SHP77 treated with DMSO at 0.1 percent for 48 hours (cell line): Measurements from ENCODE around the gene PTPRQ.

Experiments used
- DNase-seq: peaks from one replicate; lab custom pipeline; 2025; lab: John Stamatoyannopoulos, UW

PTPRQ gene

DNA sequence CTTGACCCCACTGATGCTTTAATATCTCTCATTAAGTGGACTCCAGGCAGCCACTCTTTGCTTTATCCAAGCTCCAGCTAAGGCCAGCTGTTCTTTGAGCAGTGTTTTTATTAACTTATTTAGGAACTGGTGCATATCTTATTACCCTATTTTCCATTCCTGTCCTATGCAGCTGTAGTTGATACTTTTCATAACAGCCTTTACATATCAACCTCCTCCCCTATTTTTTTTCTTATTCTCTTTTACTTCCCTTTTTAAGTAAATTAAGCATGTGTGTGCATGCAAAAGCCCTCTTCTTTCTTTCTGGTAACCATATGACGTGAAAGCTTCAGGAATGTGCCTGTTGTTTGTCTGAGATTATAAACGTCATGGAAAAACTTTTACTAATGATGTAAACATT lies 121.2 kb downstream of the PTPRQ start:
- DNase-seq = no peak

DNA sequence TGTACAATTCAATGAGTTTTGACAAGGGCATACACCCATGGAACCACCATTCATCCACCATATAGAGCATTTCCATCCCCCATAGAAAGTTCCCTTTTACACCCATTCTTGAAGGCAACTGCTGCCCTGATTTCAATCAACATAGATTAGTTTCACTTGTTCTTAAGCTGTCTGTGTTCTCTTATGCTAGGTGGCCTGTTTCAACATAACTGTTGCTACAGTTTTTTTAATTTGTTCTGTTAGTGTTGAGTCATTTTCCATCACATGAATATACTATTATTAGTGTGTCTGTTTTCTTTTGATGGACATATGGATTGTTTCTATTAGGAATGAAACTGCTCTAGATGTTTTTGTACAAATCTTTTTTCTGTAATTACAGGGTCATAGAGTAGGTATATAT lies 123.4 kb downstream of the PTPRQ start:
- DNase-seq = no peak

DNA sequence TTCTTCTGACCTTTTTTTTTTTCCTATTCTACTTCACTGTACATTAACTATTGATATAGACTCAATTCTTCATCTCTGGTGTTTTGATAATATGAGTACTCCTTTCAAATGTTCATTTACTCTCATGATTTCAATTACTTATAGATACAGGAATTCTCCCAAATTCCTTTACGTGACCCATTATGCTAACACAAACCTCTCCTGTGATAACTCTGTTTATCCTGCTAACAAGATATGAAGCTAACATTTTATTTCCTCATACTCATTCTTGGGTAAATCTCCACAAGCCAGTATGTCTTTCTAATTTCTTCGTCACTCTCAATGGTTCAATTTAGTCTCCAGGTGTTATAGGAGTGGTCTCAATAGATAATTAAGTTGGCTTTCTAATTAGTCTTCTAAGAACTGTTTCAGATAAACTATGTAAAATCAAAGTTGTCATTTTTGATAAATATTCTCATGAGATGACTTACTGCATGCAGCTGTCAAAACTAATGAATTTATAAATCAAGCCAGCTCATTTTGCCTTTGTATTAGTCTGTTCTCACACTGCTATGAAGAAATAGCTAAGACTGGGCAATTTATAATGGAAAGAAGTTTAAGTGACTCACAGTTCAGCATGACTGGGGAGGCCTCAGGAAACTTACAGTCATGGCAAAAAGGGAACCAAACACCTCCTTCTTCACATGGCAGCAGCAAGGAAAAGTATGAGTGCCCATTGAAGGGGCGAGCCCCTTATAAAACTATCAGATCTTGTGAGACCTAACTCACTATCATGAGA lies 132.8 kb downstream of the PTPRQ start:
- no peak for DNase-seq

DNA sequence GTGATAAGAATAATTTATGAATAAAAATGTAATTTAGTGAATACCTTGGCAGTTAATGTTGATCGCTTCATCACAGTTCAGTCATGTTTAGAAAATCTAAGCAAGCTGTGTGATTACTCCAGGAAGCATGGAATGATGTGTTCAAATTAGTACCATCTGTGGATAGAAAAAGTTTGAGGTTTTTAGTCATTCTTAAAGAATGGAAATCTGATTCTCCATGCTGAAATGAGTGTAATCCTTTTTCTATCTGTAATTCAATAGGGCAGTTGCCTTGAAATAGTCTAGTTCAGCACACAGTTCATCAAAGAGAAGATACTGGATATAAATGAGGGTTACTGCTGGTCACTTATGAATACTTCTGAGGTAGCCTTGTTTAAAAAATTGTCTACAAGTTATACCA lies 136.2 kb downstream of the PTPRQ start:
- no peak for DNase-seq

- DNase-seq = no peak
These were observed 137.7 kb downstream of the PTPRQ start for GRCh38 chr12:80581783-80582182.

- no peak for DNase-seq
These were observed 138.4 kb downstream of the PTPRQ start for GRCh38 chr12:80582431-80582830.

GRCh38 chr12:80589077-80589476 lies 145.0 kb downstream of the PTPRQ start:
- no peak for DNase-seq

GRCh38 chr12:80590085-80590484 lies 146.1 kb downstream of the PTPRQ start:
- DNase-seq = no peak

GRCh38 chr12:80593766-80594165 lies 149.7 kb downstream of the PTPRQ start:
- DNase-seq = no peak

DNA sequence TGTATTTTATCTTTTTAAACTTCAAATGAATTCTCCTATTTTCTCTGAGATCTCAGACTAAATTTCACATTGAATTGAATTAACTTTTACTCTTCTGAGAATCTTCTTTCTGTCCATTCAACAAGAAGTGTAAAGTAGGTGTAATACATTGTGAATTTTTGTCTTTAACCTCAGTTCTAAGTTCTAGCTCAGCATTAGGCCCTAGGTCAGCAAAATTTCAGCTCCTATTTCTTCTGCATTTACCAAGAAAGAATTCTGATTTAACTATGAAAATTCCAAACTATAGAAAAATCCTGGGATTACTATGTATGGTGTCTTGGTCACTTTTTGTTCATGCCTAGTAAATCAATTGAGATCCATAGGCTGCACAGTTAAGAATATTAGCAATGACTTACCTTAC lies 152.5 kb downstream of the PTPRQ start:
- no peak for DNase-seq

GRCh38 chr12:80598004-80598606 lies 154.1 kb downstream of the PTPRQ start:
- no peak for DNase-seq

DNA sequence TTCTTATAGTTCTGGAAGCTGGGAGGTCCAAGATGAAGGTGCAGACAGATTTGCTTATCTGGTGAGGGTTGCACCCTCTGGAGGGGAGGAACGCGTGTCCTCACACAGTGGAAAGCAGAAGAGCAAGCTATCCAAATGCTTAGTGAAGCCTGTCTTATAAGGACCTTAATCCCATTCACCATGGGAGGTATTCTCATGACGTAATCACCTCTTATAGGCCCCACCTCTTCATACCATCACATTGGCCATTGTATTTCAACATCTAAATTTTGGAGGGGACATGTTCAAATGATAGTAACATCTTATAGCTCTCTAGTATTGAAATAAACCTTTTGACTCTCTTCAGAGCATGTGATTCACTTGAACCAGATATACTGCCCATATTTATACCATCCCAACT lies 158.4 kb downstream of the PTPRQ start:
- DNase-seq = no peak

GRCh38 chr12:80607361-80608135 lies 163.5 kb downstream of the PTPRQ start:
- no peak for DNase-seq

DNA sequence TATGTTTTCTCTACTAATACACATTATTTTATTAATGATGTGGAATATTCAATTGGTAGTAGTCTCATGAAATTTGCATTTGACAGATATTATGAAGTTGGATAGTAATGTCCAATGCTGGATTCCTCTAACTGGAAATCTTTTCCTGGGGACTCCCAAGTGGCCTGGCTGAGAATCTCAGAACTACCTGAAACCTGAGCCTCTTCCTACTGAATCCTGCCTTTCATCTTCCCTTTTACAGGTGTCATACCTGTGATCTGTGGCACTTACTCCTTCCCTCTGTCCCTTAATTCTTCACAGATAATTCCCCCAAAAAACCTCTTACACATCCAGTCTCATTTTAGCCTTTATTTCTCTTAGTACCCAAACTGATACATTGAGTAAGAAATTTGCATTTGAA lies 173.7 kb downstream of the PTPRQ start:
- DNase-seq = no peak

- DNase-seq = no peak
These were observed 176.2 kb downstream of the PTPRQ start for GRCh38 chr12:80620281-80620680.

DNA sequence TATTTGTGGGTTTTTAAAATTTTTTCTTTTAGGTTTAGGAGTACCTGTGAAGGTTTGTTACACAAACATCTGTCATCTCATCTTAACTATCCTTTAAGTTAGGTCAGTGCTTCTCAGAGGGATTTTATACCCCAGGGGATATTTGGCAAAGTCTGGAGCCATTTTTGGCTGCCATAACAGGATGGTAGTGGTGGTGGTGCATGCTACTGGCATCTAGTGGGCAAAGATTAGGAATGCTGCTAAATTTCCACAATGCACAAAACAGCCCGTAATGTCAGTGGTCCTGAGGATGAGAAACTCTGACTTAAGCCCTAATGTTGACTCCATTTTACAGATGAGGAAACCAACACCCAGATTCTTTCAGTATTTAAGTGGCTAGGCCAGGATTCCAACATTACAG lies 178.2 kb downstream of the PTPRQ start:
- no peak for DNase-seq

- no peak for DNase-seq
These were observed 181.0 kb downstream of the PTPRQ start for GRCh38 chr12:80625051-80625450.

GRCh38 chr12:80625901-80626300 lies 181.9 kb downstream of the PTPRQ start:
- no peak for DNase-seq

DNA sequence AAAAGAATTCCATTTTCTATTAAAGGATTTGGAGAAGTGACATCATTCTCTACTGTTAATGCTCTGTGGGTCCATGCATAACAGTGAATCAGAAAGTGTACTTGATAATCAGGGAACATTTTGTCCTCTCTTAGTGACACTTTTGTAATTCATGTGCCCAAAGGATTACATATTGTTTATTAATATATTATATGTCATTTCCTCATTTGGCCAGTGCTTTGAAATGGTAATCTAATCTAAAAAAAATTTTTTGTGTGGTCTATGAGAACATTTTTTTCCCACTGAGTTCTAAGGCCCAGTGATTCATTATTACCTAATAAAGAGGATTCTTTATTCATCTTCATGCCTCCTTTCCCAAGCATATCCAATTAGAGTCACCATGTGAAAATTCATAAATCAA lies 183.7 kb downstream of the PTPRQ start:
- no peak for DNase-seq

DNA sequence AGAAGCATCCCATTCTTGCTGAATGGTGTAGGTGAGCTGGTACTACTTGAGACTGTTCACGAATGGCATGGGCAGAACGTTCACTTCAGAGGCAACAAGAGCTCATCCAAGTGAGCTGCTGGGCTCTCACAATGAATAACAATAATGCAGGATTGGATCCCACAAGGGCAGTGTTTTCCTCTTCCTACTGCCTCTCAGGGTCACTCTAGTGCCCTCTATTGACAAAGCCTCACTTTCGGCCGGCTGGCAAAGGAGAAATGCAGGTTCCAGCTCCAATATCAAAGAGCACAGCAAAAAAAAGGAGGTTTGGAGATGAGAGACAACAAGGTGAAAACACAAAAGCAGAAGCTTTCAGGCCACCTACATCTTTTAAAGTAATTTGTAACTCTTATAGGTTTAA lies 188.8 kb downstream of the PTPRQ start:
- no peak for DNase-seq

DNA sequence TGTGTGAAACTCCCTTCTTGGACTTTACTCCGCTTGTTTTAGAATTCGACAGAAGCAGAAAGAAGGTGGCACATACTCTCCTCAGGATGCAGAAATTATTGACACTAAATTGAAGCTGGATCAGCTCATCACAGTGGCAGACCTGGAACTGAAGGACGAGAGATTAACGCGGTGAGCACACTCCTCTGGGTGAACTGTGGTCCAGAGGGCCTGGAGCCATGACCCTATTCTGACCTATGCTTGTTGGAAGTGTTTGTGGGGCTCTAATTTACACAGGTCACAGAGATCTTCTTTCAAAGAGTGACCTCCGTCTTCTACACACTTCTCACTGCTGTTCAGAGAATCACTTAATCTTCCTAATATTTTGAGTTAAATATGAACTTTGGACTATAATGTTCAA lies 190.9 kb downstream of the PTPRQ start:
- DNase-seq = no peak

GRCh38 chr12:80636832-80637231 lies 192.8 kb downstream of the PTPRQ start:
- no peak for DNase-seq

- no peak for DNase-seq
These were observed 197.9 kb downstream of the PTPRQ start for GRCh38 chr12:80641936-80642335.
